GM19351 (cell line): ENCODE results near the gene SNAI3.
"Not testable (repeated sequence)": the region's sequence is repeated elsewhere in the genome, so short reads cannot be mapped to it uniquely, and the experiment has no call there.

Source experiments
- ATAC-seq: cut with Tn5 transposase; IDR thresholded peaks from one replicate; pipeline ENCODE4 v1.9.1; 2021; ENCODE audit warnings: mild to moderate bottlenecking, moderate library complexity; ENCODE audit not compliant: unreplicated experiment

The SNAI3 gene

GRCh38 chr16:88671806-88672205 is 14.5 kb downstream of the SNAI3 start:
- ATAC-seq = no peak

GRCh38 chr16:88669980-88670379 is 16.3 kb downstream of the SNAI3 start:
- no peak for ATAC-seq

DNA sequence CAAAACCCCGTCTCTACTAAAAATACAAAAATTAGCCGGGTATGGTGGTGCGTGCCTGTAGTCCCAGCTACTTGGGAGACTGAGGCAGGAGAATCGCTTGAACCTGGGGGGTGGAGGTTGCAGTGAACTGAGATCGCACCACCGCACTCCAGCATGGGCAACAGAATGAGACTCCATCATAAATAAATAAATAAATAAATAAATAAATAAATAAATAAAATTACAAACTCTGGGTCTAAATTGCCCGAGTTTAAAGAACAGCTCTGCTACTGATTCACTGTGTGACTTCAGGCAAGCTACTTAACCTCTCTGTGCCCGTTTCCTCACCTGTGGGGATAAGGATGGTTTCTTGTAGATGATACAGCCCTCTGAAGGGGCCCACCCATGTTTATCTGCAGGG is 16.8 kb downstream of the SNAI3 start:
- not testable (repeated sequence) for ATAC-seq

- ATAC-seq = no peak
Observed at GRCh38 chr16:88667461-88667860, 18.8 kb downstream of the SNAI3 start.

DNA sequence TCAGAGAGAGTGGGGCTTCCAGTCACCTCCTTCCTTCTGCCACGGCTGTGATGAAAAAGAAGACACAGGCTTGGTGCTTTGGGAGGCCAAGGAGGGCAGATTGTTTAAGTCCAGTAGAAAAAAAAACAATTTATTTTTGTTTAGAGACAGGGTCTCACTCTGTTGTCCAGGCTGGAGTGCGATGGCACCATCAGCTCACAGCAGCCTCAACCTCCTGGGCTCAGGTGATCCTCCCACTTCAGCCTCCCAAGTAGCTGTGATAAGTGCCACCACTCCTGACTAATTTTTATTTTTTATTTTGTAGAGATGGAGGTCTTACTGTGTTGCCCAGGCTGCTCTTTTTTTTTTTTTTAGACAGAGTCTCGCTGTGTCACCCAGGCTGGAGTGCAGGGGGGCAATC is 20.7 kb downstream of the SNAI3 start:
- no peak for ATAC-seq

DNA sequence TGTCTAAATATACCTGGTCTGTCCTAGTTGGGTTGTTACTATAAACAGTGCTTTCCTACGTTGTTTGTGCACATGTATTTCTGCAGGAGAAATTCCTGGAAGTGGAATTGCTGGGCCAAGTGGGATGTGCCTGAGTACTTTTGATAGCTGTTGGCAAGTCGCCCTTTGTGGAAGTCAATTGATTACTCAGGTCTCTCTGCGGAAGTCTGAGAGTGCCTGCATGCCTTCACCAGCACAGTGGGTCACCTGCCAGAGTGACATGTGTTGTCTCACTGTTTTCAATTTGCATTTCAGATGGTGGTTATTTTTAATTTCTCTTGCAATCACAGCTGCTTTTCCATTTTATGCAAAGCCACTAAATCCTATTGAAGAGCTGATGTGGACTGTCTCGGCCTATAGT is 21.2 kb downstream of the SNAI3 start:
- ATAC-seq = no peak

DNA sequence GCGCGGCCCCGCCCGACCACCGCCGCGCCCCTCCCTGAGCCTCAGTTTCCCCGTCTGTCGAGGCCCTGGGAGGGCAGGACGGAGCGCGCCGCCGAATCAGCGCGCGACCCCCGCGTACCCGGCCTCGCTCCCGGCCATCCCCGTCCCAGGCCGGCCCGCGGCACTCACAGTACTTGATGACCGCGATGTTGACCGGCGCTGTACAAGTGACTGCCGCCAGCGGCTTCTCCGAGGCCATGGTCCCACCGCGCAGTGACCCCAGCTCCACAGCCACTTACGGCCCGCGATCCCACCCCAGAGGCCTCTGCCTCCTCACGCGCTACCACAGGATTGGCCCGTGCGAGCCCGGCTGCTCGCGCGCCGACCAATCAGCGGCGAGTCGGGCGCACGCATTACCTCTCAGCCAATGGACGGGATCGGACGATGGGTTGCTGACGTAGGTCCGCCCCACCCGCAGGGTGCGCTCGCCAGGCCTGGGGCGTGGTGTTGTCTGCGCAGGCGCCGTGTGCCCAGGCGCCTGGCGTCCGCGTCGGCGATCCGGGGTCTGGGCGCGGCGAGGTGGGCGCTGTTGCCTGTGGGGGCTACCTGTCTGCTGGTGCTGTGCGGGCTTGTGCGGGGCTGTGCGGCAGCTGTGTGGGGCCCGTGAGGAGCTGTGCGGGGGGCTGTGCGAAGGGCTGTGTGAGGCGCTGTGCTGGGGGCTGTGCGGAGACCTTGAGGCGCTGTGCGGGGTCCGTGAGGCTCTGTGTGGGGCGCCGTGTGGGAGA is 23.3 kb downstream of the SNAI3 start, which contains the start of gene MVD:
MVD (minus strand) TSS at position 249 of the 764 bp plus-strand sequence; CDS start at position 238, 11 bp downstream.
- ATAC-seq = peak; percentile 95

DNA sequence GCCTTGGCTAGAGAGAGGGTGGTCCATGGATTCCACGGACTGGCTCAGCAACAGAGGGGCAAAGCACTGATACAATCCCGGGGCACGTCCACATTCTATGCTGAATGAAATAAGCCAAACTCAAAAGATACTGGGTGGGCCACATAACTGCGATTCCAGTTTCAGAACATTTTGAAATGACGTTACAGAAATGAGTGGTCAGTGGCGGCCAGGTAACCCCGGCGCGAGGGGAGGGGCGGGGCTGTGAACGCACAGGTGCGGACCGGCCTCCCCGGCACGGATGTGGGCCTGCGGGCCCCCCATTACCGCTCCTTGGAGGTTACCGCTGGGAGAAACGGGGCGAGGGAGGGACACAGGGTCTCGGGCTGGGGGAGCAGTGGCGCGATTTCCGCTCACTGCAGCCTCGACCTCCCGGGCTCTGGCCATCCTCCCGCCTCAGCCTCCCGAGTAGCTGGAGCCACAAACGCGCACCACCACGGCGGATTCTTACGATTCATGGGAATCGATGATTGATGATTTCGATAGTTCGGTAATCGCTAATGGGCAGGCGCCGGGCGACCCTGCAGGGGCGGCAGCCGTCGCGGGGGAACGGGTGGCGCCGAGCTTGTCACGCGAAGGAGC is 24.0 kb downstream of the SNAI3 start:
- no peak for ATAC-seq

GRCh38 chr16:88661468-88661867 is 24.8 kb downstream of the SNAI3 start:
- no peak for ATAC-seq

DNA sequence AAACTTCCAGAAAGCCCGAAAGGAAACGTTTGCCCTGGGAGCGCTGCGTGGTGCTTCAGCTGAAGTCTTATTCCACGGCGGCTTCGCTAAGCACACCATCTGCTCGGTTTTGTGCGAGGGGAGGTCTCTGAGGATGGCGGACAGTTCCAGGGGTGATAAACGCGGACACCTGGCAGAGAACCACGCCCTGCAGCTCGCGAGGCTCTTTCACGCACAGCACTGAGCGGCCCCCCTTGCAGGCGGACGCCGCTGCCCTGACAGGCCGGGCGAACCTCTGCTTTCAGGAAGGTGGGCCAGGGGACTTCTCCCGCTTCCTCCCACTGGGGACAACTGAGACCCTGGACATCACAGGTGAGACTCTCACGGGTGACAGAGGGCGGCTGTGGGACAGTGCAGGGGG is 27.1 kb downstream of the SNAI3 start:
- ATAC-seq = no peak

GRCh38 chr16:88658714-88659113 is 27.6 kb downstream of the SNAI3 start:
- ATAC-seq = no peak

GRCh38 chr16:88657371-88657770 is 28.9 kb downstream of the SNAI3 start:
- ATAC-seq = no peak

DNA sequence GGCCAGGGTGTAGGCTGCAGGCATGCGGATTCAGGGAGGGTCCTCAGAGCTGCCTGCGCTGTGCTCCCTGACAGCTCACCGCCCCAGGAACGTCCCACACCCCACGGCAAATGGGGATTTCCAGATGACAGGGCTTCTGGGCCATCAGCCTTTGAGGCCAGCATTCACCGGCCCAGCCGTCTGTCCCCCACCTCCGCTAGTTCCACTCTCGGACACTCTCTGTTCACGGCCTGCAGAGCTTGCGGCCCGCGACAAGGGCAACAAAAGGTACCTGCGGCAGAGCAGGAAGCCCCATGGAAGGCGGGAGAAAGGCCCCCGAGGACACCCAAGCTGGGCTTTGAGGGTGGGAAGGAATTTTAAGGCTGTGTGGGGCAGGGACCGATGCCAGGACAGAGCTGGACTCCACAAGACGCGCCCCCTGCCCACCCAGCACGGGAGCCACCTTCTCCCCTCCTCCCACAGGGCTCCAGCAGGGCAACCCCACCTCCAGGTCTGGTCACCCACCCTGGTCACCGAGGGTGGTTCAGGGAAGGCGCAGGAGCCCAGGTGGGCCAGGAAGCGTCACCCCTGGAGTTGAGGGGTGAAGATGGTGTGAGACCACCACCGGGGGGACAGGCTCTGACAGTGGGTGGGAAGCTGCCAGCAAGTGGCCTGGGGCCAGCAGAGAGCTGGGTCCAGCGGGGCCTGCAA is 29.9 kb downstream of the SNAI3 start:
- no peak for ATAC-seq

GRCh38 chr16:88655733-88656281 is 30.5 kb downstream of the SNAI3 start:
- no peak for ATAC-seq

DNA sequence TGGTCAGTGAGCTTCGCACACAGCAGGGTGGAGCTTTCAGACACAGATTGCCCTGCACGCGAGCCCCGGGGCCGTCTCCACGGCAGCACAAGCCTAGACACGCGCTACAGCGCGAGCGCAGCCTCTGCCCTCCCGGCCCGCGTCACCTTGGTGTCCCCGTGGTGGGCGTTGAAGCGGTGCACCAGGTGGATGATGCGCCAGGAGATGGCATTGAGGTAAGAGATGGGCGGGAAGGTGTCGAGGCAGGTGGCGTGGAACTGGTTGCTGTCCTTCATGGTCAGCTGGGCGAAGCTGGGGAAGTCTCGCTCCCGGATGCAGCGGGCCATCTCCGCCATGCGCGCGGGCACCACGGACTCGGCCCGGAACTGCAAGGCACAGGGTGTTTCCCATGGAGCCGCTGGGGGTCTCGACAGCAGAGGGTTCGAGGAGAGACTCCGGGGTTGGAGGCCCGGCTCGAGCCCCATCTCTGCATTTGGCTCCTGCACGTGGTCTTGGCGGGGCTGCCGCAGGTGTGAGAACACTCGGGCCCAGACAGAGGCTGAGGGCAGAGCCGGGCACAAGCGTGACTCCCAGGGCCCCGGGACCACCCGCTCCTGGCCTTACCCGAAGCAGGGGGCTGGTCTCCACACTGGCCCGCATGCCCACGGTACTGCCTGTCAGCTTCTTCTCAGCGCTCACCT is 31.1 kb downstream of the SNAI3 start:
- ATAC-seq = no peak

DNA sequence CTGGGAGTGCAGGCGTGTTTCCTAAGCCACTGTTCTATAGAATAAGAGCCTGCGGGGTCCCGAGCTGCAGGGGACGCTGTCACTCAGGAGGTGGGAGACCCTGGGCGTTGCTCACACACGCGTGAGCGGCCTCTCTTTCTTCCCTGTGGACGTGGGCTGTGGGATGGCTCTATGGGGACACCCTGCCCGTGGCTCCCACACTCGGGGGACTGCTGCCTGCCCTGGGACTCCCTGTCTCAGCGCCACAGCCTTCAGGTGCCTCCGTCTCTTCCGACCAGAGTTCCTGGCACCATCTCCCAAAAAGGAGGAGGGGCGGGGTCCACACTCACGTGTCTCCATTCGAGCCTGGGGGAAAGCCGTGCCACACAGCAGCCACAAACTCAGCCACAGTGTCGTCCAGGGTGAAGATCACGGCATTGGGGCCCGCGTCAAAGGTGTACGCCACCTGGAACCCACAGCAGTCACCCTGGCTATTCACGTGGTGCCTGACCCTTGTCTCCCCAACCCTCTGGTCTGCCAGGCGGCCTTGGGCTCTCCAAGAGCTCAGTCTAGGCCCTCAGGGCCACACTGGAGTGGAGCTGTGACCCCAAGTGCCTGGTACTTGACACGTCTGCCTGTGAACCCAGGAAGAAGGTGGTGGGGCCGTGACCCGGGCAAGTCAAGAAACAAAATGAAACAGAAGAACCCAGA is 31.8 kb downstream of the SNAI3 start:
- ATAC-seq = no peak

DNA sequence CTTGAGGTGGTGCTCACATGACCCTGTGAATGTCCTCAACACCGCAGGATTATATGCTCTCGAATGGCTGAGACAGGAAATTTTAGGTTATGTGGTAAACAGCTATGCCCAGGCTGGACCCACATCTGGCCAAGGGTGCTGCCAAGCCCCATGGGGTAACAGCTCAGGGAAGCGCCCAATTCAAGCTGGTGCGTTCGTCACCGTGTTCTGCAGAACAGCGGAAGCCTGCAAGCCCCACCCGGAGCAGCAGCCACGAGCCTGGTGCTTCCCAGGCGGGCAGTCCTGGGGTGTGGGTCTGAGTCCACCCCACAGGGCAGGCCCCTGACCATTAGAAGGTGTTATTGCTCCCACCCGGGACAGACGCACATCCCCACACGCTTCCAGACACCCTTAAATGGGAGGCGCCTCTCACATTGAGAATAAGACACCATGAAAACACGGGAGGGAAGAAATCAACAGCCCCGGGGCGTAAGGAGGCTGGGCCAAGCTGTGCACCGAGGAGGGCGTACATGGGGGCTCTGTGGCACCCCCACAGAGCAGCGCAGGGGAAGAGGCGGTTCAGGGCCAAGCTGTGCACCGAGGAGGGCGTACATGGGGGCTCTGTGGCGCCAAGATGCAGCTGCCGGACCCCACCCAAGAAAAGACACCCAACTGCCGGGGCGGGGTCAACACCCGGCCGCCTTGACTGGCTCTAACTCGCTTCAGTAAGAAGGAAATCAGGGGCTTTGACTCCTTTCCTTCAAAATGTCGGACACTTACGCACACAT is 32.5 kb downstream of the SNAI3 start:
- no peak for ATAC-seq

- no peak for ATAC-seq
Observed at GRCh38 chr16:88653101-88653500, 33.2 kb downstream of the SNAI3 start.

GRCh38 chr16:88652762-88653063 is 33.6 kb downstream of the SNAI3 start:
- ATAC-seq = no peak
